GM18508 (cell line): ENCODE measurements around the gene NPNT.

Experiments used
- ATAC-seq: cut with Tn5 transposase; IDR thresholded peaks from one replicate; pipeline ENCODE4 v1.9.1; 2021; ENCODE audit warnings: moderate number of reproducible peaks; ENCODE audit not compliant: insufficient read depth, unreplicated experiment

NPNT gene

DNA sequence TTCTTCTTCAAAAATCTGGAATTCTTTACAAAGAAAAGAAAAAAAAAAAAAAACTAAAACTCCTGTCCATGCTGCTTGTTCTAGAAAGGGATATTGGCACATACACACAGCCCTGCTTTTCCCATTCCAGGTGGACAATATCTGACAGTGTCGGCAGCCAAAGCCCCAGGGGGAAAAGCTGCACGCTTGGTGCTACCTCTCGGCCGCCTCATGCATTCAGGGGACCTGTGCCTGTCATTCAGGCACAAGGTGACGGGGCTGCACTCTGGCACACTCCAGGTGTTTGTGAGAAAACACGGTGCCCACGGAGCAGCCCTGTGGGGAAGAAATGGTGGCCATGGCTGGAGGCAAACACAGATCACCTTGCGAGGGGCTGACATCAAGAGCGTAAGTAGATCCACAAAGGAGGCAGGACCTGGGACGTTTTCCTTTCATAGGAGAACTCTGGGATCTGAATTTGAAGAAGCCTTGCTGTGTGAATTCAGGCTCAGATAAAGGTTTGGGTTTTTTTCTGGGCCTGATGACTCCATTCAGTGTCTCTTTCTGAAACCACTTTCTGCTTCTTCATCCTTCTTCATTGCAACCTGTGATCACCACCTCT, 71.9 kb downstream of the NPNT start:
- no peak for ATAC-seq

DNA sequence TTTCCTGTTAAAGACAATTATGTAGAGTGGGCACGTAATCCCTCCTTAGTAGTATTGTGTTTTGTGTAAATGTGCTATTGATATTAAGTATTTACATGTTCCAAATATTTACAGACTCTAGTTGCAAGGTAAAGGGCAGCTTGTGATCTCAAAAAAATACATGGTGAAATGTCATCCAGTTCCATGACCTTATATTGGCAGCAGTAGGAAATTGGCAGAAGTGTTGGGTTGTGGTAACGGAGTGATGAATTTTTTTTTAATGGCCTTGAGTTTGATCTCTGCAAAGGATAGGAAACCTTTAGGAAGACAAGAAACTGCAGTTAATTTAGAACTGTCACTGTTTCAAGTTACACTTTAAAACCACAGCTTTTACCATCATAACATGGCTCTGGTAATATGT, 74.3 kb downstream of the NPNT start:
- no peak for ATAC-seq

GRCh38 chr4:105970371-105970770, 75.1 kb downstream of the NPNT start:
- ATAC-seq = no peak

- no peak for ATAC-seq
Observed at GRCh38 chr4:105971036-105971435, 75.8 kb downstream of the NPNT start.

- ATAC-seq = no peak
Observed at GRCh38 chr4:105972946-105973621, 77.8 kb downstream of the NPNT start.

GRCh38 chr4:105976915-105977314, 81.6 kb downstream of the NPNT start:
- no peak for ATAC-seq

GRCh38 chr4:105978684-105979296, 83.5 kb downstream of the NPNT start:
- ATAC-seq = no peak

- ATAC-seq = no peak
Observed at GRCh38 chr4:105979506-105979905, 84.2 kb downstream of the NPNT start.

DNA sequence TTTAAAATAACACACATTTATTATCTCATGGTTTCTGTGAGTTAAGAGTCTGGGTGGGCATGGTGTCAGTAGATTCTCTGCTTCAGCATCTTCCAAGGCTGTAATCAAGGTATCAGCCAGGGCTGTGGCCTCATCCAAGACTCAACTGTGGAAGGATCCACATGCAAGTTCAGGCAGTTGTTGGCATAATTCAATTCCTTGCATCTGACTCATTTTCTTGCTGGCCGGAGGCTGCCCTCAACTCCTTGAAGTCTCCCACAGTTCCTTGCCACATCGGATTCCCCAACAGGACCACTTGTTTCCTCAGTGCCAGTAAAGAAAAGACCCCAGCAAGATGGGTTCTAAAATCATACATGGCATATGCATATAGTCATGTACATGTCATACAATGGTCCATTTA, 93.4 kb downstream of the NPNT start:
- no peak for ATAC-seq

DNA sequence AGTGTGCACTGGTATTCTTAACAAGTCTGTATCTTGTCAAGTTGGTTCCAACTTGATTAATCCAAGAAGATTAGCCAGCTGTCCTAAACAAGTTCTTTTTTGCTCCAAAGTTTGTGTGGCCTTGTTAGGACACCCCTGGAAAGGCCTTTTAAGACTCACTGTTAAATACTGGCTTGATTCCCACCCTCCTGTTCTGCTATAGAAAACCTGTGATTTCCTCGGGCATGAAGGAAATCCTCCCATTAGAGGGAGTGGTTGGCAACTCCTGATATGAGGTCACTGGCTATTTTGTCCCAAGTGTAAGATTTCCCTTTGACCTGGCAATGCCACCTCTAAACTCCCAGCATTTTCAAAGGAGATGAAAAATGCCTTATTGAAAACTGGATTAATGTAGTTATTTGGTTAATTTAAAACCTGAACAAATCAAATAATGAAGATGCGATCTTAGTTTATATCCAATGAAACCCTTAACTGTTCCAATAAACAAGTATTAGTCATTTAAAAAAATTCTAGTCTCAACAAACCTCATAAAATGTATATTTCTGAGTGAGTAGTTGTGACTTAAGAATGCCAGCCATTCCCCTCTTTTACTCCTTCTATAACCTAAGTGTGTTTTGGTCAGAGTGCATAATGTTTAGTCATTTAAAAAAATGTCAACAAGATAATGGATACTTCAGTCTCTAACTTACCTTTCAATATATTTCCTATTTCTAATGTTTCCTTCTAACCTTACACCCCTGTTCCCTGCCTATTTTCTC, 94.4 kb downstream of the NPNT start:
- no peak for ATAC-seq

DNA sequence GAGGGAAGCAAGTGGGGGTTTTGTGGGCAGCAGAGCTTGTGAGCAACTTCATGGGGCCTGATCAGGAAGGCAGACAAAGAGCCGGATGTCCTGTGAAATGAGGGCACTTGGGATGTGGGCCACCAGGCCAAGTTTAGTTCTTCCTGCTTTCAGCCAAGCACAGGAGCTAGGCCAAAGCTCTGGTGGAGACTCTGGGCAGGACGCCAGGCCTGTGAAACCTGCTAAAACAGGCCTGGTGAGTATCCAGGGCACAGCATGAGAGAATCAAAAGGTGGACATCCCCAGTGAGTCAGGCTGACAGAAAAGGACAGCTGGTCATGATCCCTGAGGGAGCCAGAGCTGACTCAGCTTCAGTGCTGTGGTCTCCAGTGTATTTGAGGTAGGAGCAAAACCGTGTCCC, 95.7 kb downstream of the NPNT start:
- ATAC-seq = no peak

DNA sequence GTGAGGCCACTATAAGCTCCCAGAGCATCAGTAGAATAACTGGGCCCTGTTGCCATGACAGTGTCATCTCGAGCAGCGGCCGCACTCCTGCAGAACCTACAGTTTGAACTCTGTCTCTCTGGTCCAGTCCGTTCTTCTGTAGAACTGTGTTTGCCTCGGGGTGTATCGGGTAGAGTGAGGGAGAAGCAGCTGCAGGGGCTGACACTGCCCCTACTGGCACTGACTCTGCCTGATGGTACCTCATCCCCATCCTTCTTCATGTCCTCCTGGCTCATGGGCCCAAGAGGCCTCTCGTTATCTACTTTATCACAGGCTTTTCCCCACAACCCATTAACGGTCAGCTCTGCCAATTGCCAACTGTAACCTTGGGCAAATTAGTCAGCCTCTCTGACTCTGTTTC, 96.5 kb downstream of the NPNT start:
- no peak for ATAC-seq

- no peak for ATAC-seq
Observed at GRCh38 chr4:105992641-105993305, 97.5 kb downstream of the NPNT start.

DNA sequence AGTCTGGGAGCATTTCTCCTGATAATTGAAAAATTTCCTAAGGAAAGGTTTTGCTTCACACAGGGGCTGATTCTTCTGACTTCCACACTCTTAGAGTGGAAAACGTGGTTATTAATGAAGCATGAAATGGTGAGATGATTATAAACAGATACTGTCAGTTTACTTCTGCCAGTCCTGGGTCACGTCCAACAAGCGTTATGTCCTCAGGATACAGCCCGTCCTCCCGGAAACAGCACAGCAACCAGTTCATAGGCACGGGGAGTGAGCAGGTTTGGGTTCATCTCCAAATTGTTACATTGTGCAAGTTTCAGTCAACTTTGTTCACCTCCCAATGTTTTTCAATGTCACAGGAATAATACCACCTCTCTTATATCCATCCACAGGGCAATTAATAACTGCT, 98.8 kb downstream of the NPNT start:
- ATAC-seq = no peak

GRCh38 chr4:105994841-105995501, 99.7 kb downstream of the NPNT start:
- no peak for ATAC-seq

DNA sequence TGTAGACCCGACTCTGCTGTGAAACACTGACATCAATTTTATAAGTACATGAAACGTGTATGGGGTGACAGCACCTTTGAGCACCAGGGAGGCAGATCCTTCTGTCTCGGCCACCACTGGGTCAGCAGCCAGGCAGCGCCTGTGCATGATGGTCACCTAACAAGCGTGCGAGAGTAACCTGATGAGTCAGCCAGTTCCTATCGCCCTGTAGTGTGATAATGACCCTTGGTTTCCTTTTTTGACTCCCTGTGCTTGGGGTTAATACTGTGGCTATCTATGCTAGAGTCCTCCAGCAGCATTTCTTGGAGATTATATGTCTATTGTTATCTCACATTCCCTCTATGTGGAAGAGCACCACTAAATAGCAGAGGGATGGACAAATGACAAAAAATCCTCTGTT, 101.6 kb downstream of the NPNT start:
- ATAC-seq = no peak

GRCh38 chr4:105998171-105999063, 103.1 kb downstream of the NPNT start:
- no peak for ATAC-seq

DNA sequence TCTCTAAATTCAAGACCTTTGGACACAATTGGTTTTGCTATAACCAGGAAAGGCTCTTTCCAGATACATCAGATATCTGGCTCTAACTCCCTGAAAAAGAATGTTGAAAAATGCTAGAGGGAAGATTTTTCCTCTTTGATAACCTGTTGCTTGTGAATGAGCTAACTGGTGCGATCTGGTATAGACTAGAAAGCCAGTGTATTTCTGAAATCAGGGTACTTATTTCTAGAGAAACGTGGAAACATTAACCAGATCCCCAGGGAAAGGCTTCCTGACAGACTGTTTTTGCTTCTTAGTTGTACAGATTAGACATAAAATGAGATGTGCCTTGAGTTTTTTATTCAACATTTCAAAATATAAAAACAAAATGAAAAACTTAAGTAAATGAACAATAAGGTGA, 107.7 kb downstream of the NPNT start:
- ATAC-seq = no peak

DNA sequence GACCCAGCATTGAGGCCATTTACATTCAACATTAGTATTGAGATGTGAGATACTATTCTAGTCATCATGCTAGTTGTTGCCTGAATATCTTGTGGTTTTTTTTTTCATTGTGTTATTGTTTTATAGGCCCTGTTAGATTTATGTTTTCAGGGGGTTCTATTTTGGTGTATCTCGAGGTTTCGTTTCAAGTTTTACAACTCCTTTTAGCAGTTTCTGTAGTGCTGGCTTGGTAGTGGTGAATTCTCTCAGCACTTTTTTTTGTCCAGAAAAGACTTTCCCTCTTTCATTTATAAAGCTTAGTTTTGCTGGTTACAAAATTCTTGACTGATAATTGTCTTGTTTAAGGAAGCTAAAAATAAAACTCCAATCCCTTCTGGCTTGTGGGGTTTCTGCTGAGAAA, 115.5 kb downstream of the NPNT start:
- ATAC-seq = no peak
